Natural killer cell (primary cell): ENCODE results near the gene LPO. TPM values are rescaled to one million over a fixed set of nuclear protein-coding genes. Genes with fewer than 3 reads are reported as not detected.

Source experiments
- ATAC-seq, 3 donors: fragments of 150-1000 bp in 2 of 3; fragments of 200-7000 bp in 1 of 3; cut with Tn5 transposase; 1 replicate in 1 of 3; 2 replicates in 2 of 3; pipeline ENCODE4 v1.10.0; 2021; ENCODE audit warnings: mild to moderate bottlenecking in 2 of 3, moderate library complexity in 2 of 3
- DNase-seq, 2 donors: peaks; one replicate each; pipeline versions ENCODE4 v3.0.0 to v3.0.0-alpha.2; 2013 to 2021; ENCODE audit warnings: mixed read lengths in 1 of 2
- H3K27ac ChIP-seq: one replicate; pipeline ENCODE4 v1.5.1; 2013; ENCODE audit warnings: mild to moderate bottlenecking, low read length
- H3K27me3 ChIP-seq: one replicate; pipeline ENCODE4 v1.6.1; 2013; ENCODE audit warnings: low read length; ENCODE audit not compliant: control insufficient read depth, insufficient read depth
- H3K36me3 ChIP-seq: one replicate; pipeline ENCODE4 v1.6.1; 2013; ENCODE audit warnings: low read length; ENCODE audit not compliant: control insufficient read depth, insufficient read depth
- H3K4me1 ChIP-seq: one replicate; pipeline ENCODE4 v1.6.1; 2013; ENCODE audit warnings: low read length; ENCODE audit not compliant: control insufficient read depth, insufficient read depth
- H3K4me3 ChIP-seq: one replicate; pipeline ENCODE4 v1.5.1; 2013; ENCODE audit warnings: low read length
- H3K9me3 ChIP-seq: one replicate; pipeline ENCODE4 v1.6.1; 2013; ENCODE audit warnings: low read length; ENCODE audit not compliant: control insufficient read depth, insufficient read depth
- H3K27ac Mint-ChIP-seq, 2 donors: one replicate each; pipeline ENCODE4 v1.8.0; 2022; ENCODE audit warnings: mild to moderate bottlenecking in 2 of 2, mixed read lengths in 2 of 2, moderate library complexity in 1 of 2
- H3K27me3 Mint-ChIP-seq, 2 donors: one replicate each; pipeline ENCODE4 v1.8.0; 2022; ENCODE audit warnings: low read depth in 2 of 2, mixed read lengths in 2 of 2
- H3K36me3 Mint-ChIP-seq: one replicate; pipeline ENCODE4 v1.8.0; 2022; ENCODE audit warnings: mixed read lengths
- H3K4me1 Mint-ChIP-seq, 2 donors: one replicate each; pipeline ENCODE4 v1.8.0; 2022; ENCODE audit warnings: mixed read lengths in 2 of 2
- H3K4me3 Mint-ChIP-seq: one replicate; pipeline ENCODE4 v1.8.0; 2022; ENCODE audit warnings: mild to moderate bottlenecking, moderate library complexity, mixed read lengths
- H3K9me3 Mint-ChIP-seq, 2 donors: one replicate each; pipeline ENCODE4 v1.8.0; 2022; ENCODE audit warnings: mixed read lengths in 2 of 2
- WGBS: methylation state at CpG from one replicate; pipeline ENCODE4 v1.1.7; 2013; ENCODE audit warnings: missing lambda C conversion rate; ENCODE audit not compliant: insufficient coverage; 5-methylcytosine and 5-hydroxymethylcytosine counted together
- intact Hi-C: fragments of 100-400 bp; cut with micrococcal nuclease; formaldehyde crosslinking; loops from one replicate; pipeline ENCODE4 v1.14.2; 2022
- total RNA-seq, 4 donors: library from RNA; stranded (reverse); fragments of 120-200 nt in 1 of 4; gene quantifications; one replicate each; pipeline versions ENCODE4 v1.2.3 to v1.2.4, GENCODE V29; 2013 to 2022
- TF ChIP-seq, protein P1 (sequence below): fragments of 200-600 bp; IDR thresholded peaks from one replicate; pipeline ENCODE4 v1.8.0; 2022; ENCODE audit warnings: antibody characterized with exemption

Gene LPO
- total RNA-seq, 3 donors from 2014 or later (not counting 1 experiment from before 2014, with no cell fraction given) = not detected

DNA sequence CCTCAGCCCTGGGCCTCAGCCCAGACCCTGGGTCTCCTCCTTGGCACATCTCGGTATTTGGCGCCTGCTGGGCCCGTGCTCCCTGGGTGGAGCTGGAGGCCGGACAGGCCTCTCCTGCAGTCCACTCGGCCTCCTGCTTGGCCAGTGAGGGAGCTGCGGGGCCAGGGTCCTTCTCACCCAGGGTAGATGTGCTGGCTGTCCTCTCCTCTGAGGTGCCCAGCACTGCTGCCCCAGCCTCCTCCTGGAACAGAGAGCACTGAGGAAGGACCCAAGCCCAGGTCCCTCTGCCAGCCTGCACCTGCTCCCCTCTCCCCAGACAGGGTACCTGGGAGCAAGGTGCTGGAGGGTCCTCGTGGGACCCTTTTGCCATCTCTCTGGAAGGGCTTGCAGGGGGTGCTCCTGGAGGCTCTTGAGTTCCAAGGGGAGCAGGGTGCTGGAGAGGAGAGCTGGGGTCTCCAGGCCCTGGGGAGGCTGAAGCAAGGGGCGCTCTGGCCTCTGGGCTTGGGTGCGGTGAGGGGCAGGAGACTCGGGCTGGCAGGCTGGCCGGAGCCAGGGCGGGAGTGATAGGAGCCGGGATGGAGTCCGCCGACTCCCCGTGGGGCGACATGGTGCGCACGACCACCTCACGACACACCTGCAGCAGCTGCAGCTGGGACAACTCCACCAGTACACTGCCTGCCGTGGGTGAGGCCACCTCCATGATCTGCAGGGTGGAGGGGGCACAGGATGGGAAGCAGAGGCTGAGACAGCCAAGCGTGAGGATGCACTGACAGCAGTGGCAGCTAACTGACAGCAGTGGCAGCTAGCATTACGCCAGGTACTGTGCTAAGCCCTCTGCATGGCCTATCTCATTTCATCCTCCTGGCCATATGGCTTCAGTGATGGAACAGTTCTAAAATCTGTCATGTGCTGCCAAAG is 72.4 kb downstream of the LPO start:
- Mint-ChIP-seq H3K4me3 (no peak overlapping the region), H3K9me3 (no peaks in the 10 kb centered on the region), H3K27ac (no peak overlapping the region), H3K27me3 (no peaks in the 10 kb centered on the region), H3K4me1 (peaks cover 0 to 17% of the 10 kb centered on the region in 2 donors), H3K36me3 (no peaks in the 10 kb centered on the region)
- peaks cover 86% of the 10 kb centered on the region for H3K36me3 ChIP-seq
- H3K4me1 ChIP-seq = no peaks in the 10 kb centered on the region
- TF ChIP-seq, protein P1, sequence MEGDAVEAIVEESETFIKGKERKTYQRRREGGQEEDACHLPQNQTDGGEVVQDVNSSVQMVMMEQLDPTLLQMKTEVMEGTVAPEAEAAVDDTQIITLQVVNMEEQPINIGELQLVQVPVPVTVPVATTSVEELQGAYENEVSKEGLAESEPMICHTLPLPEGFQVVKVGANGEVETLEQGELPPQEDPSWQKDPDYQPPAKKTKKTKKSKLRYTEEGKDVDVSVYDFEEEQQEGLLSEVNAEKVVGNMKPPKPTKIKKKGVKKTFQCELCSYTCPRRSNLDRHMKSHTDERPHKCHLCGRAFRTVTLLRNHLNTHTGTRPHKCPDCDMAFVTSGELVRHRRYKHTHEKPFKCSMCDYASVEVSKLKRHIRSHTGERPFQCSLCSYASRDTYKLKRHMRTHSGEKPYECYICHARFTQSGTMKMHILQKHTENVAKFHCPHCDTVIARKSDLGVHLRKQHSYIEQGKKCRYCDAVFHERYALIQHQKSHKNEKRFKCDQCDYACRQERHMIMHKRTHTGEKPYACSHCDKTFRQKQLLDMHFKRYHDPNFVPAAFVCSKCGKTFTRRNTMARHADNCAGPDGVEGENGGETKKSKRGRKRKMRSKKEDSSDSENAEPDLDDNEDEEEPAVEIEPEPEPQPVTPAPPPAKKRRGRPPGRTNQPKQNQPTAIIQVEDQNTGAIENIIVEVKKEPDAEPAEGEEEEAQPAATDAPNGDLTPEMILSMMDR = no peak
- no peak overlapping the region for H3K27ac ChIP-seq
- no peak for DNase-seq
- no peaks in the 10 kb centered on the region for H3K9me3 ChIP-seq
- H3K4me3 ChIP-seq = no peak overlapping the region
- intact Hi-C loops = no loop called here
- ATAC-seq = no peak
- WGBS = 95% methylated on average over 23 of the region's 23 CpGs
- H3K27me3 ChIP-seq = no peaks in the 10 kb centered on the region

- DNase-seq (no peak), ATAC-seq (no peak)
- Mint-ChIP-seq H3K4me3 (no peak overlapping the region), H3K4me1 (peaks cover 0 to 17% of the 10 kb centered on the region in 2 donors), H3K27me3 (no peaks in the 10 kb centered on the region), H3K9me3 (no peaks in the 10 kb centered on the region), H3K36me3 (no peaks in the 10 kb centered on the region), H3K27ac (no peak overlapping the region)
- Histone ChIP-seq H3K4me3 (no peak overlapping the region), H3K27ac (no peak overlapping the region), H3K36me3 (peaks cover 88% of the 10 kb centered on the region), H3K4me1 (peaks cover under 1% of the 10 kb centered on the region), H3K27me3 (no peaks in the 10 kb centered on the region), H3K9me3 (no peaks in the 10 kb centered on the region)
- intact Hi-C loops = no loop called here
- TF ChIP-seq, protein P1 = no peak
- 98% methylated on average over 9 of the region's 9 CpGs for WGBS
Observed at GRCh38 chr17:58311429-58311894, 73.1 kb downstream of the LPO start.

GRCh38 chr17:58312021-58312630 is 73.7 kb downstream of the LPO start:
- Histone ChIP-seq H3K27me3 (no peaks in the 10 kb centered on the region), H3K4me3 (no peak overlapping the region), H3K9me3 (no peaks in the 10 kb centered on the region), H3K4me1 (peaks cover 8% of the 10 kb centered on the region), H3K36me3 (peaks cover 85% of the 10 kb centered on the region), H3K27ac (no peak overlapping the region)
- 97% methylated on average over 22 of the region's 23 CpGs for WGBS
- Mint-ChIP-seq H3K4me1 (peaks cover 1 to 19% of the 10 kb centered on the region in 2 donors), H3K27me3 (no peaks in the 10 kb centered on the region), H3K9me3 (no peaks in the 10 kb centered on the region), H3K36me3 (no peaks in the 10 kb centered on the region), H3K27ac (peak overlapping the region in 1 of 2 donors; percentile 56), H3K4me3 (no peak overlapping the region)
- TF ChIP-seq, protein P1 = no peak
- ATAC-seq = no peak
- DNase-seq = no peak
- intact Hi-C loops = no loop called here
